Activated CD4-positive, alpha-beta T cell treated with anti-CD3 and anti-CD28 coated beads, Interleukin-2, Interleukin-6, amounts not matched to agents 100 ng/mL and 50 ng/mL, durations not matched to agents 16 hours and 8 hours (primary cell): ENCODE data around the gene EMILIN1.
A peak's percentile ranks its signal among the peaks of the same experiment; 100 is the strongest.
"Not testable (repeated sequence)": the region's sequence is repeated elsewhere in the genome, so short reads cannot be mapped to it uniquely, and the experiment has no call there.

Source experiments
- DNase-seq: peaks from one replicate; pipeline ENCODE4 v3.0.0-alpha.2; 2020

The EMILIN1 gene

DNA sequence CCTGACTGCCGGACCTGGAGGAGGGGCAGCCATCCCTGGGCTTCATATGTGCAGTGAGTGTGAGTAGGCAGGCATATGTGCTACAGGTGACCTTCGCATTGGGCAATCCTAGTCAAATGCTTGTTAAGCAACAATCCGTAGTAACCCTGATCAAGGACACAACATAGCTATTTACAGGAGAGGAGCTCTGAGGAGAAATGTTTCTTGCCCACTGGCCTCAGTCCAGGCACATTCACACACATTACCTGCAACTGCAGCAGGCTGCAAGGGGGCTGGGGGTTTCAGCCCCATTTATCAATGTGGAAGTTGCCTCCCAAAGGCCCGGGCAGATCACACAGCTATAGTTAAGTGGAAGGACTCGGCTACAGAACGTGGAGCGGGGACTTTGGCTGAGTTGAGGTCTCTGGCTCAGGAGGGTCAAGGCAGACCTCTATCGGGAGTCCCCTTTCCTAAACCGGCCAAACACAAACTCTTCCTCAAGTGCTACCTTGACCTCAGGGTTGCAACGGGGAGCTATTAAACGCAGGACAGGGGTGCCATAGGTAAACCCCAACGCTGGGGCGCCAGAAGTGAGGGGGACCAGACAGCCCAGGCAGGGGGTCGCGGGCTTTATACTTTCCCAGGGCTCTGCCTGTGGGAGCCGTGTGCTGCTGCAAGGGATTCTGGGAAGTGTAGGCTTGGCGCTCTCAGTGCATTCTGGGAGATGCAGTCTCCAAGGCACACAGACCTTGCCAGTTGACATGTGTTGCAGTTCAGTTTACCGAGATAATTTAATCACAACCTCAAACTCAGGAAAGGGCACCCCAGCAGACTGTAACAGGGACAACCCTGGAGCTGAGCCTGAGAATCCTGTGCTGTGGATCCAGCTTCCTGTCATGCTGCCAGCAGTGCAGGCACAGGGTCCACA lies 17.6 kb downstream of the EMILIN1 start:
- DNase-seq: peak; percentile 66

DNA sequence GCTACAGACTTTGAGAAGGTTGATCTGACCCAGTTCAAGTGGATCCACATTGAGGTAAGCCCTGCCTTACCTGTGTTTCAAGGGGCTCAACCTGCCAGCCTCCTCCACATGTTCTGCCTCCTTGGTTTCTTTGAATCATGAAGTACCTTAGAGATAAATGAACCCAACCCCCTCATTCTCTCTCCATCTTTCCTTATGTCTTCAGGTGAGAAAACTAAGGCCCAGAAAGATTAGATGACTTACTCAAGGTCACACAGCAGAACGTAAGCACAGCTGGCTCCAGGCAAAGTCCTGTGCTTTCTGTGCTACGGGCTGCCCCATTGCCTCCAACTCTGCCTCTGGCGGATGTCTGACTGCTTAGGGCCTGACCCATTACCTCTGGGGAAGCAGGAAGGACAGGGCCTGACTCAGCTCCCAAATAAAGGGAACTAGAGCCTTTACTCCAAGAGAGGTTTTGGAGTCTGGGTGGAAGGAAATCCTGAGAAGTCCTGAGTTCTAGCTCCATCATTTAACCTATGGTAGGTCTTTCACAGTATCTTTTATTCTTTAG lies 18.4 kb downstream of the EMILIN1 start:
- DNase-seq: no peak

DNA sequence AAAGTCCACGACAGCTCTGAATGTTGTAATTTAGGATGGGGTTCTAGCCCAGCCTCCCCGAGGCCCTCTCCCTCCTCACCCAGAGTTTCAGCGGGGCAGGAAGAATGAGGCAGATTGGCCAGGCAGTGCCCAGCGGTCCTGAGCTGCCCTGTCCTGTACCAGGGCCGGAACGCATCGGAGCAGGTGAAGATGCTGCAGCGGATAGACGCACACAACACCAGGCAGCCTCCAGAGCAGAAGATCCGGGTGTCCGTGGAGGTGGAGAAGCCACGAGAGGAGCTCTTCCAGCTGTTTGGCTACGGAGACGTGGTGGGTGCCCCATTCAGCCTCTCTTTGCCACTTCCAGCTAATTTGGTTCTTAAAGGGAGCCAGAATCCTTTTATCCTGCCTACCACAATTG lies 18.9 kb downstream of the EMILIN1 start:
- DNase-seq: no peak

DNA sequence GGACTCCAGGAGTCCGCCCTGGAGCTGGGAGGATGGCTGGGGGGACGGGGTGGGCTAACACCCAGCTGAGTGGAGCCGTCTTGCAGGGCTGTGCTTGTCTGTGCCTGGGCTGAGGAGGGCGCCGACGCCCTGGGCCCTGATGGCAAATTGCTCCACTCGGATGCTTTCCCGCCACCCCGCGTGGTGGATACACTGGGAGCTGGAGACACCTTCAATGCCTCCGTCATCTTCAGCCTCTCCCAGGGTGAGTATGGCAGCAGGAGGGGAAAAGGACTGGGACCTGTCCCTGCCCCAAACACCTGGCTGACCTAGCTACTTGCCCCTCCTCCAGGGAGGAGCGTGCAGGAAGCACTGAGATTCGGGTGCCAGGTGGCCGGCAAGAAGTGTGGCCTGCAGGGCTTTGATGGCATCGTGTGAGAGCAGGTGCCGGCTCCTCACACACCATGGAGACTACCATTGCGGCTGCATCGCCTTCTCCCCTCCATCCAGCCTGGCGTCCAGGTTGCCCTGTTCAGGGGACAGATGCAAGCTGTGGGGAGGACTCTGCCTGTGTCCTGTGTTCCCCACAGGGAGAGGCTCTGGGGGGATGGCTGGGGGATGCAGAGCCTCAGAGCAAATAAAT lies 21.0 kb downstream of the EMILIN1 start:
- DNase-seq: no peak

DNA sequence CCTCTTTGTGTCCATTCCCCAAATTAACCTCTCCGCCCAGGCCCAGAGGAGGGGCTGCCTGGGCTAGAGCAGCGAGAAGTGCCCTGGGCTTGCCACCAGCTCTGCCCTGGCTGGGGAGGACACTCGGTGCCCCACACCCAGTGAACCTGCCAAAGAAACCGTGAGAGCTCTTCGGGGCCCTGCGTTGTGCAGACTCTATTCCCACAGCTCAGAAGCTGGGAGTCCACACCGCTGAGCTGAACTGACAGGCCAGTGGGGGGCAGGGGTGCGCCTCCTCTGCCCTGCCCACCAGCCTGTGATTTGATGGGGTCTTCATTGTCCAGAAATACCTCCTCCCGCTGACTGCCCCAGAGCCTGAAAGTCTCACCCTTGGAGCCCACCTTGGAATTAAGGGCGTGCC lies 21.6 kb downstream of the EMILIN1 start:
- no peak for DNase-seq

DNA sequence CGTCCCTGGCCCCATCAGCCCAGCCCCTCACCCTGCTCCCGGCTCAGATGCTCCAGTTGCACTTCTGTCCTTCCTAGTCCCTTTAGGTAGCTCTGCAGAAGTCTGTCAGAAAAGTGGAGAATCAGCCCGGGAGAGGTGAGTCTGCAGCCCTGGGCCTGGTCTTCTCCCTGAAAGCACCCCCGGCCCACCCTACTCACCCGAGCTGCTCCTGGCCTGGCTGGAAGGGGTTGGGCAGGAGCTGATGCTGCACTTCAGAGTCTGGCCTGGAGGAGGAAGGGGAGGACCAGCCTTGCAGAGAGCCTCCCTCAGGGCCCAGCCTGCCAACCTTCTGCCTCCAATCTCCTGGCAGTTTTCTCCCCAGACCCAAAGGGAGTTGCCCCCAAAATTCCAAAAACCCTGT lies 23.9 kb downstream of the EMILIN1 start:
- no peak for DNase-seq

DNA sequence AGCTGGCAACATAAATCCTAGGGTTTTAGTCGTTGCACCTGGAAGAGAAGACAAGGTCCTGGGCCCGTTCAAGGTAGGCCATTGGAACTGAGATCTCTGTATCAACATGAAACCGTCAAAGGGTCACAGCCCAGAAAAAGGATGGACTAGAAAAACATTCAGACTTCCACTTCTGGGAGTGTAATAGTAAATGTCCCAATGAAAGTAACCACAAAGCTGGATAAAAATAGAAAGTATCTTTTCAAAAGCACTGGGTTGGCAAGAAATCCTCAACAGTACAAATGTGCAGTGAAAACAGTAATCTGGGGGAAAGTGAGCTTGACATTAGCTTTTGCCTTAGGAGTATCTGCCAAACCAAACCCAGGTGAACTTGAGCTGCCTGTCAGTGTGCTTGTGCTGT lies 27.6 kb downstream of the EMILIN1 start:
- no peak for DNase-seq

DNA sequence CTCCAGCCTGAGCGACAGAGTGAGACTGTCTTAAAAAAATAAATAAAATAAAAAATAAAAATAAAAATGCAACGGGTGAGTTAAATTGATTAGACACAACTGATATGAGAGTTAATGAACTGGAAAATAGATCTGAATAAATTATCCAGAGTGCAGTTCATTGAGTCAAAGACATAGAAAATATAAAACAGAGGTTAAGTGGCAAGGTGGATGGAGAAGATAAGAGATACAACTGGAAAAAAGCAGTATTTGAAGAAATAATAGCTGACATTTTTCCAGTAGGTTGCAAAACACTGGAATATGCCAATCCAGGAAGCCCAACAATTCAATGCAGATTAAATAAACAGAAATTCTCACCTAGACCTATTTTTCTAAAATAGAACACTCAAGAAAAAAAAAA lies 29.8 kb downstream of the EMILIN1 start:
- DNase-seq: no peak

DNA sequence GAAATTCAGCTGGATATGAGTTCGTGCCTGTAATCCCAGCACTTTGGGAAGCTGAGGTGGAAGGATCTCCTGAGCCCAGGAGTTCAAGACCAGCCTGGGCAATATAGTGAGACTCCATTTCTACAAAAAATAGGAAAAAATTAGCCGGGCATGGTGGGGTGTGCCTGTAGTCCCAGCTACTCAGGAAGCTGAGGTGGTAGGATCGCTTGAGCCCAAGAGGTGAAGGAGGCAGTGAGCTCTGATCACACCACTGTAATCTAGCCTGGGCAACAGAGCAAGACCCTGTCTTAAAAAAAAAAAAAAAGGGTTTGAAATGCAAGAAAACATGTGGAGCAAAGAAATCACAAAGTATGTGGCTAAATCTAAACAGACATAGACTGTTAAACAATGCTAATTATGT lies 30.7 kb downstream of the EMILIN1 start:
- DNase-seq: no peak

DNA sequence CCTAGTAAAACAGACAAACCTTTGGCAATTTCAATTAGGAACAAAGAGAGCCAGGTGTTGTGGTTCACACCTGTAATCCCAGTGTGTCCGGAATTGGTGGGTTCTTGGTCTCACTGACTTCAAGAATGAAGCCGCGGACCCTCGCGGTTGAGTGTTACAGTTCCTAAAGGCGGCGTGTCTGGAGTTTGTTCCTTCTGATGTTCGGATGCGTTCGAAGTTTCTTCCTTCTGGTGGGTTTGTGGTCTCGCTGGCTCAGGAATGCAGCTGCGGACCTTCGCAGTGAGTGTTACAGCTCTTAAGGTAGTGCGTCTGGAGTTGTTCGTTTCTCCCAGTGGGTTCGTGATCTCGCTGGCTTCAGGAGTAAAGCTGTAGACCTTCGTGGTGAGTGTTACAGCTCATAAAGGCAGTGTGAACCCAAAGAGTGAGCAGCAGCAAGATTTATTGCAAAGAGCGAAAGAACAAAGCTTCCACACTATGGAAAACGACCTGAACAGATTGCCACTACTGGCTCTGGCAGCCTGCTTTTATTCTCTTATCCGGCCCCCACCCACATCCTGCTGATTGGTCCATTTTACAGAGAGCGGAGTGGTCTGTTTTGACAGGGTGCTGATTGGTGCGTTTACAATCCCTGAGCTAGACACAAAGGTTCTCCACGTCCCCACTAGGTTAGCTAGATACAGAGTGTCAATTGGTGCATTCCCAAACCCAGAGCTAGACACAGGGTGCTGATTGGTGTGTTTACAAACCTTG lies 32.4 kb downstream of the EMILIN1 start:
- not testable (repeated sequence) for DNase-seq

DNA sequence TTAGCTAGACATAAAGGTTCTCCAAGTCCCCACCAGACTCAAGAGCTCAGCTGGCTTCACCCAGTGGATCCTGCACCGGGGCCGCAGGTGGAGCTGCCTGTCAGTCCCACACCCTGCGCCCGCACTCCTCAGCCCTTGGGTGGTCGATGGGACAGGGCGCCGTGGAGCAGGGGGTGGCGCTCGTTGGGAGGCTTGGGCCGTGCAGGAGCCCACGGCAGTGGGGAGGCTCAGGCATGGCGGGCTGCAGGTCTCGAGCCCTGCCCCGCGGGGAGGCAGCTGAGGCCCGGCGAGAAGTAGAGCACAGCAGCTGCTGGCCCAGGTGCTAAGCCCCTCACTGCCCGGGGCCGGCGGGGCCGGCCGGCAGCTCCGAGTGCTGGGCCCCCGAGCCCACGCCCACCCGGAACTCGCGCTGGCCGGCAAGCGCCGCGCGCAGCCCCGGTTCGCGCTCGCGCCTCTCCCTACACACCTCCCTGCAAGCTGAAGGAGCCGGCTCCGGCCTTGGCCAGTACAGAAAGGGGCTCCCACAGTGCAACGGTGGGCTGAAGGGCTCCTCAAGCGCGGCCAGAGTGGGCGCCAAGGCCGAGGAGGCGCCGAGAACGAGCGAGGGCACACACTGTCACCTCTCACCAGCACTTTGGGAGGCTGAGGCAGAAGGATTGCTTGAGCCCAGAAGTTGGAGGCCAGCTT lies 33.1 kb downstream of the EMILIN1 start:
- DNase-seq: not testable (repeated sequence)

DNA sequence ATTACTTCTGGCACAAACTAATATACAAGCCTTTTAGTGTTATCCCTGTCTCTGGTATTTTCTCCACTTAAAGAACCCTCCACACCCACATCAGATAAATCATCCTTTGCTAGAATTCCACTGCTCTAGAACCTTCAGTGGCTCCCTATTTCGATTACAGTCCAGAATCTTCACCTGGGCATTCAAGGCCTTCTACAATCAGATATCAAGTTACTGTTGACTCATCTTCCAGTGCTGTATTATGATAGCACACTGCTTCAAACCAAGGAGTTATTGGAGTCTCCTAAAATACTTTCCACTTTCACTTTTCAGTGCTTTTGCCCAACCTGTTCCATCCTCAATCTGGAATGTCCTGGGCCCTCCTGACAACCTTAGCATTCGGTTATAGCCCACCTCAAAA lies 37.1 kb downstream of the EMILIN1 start:
- DNase-seq: no peak

DNA sequence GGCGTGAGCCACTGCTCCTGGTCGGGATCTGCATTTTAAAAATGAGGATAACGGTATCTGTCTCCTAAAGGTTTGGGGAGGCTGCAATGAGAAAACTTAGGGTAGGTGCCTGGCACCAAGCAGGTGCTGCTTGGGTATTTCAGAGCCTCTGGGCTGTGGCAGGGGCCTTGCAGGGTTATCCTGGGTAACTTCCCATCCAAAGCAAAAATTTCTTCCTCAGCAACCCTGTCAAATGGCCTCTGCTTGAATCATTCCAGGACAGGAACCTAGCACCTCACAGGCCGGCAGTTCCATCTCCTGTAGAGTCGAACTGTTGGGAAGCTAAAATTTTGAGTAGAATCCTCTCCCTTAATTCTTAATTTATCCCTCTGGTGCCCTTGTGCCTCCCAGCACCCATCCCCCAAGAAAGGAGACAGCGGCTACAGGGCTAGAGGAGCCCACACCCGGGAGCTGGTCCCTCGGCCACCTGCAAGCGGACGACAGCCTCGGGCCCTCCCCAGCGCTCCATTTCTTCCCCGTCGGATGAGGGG lies 39.6 kb downstream of the EMILIN1 start:
- DNase-seq: no peak

DNA sequence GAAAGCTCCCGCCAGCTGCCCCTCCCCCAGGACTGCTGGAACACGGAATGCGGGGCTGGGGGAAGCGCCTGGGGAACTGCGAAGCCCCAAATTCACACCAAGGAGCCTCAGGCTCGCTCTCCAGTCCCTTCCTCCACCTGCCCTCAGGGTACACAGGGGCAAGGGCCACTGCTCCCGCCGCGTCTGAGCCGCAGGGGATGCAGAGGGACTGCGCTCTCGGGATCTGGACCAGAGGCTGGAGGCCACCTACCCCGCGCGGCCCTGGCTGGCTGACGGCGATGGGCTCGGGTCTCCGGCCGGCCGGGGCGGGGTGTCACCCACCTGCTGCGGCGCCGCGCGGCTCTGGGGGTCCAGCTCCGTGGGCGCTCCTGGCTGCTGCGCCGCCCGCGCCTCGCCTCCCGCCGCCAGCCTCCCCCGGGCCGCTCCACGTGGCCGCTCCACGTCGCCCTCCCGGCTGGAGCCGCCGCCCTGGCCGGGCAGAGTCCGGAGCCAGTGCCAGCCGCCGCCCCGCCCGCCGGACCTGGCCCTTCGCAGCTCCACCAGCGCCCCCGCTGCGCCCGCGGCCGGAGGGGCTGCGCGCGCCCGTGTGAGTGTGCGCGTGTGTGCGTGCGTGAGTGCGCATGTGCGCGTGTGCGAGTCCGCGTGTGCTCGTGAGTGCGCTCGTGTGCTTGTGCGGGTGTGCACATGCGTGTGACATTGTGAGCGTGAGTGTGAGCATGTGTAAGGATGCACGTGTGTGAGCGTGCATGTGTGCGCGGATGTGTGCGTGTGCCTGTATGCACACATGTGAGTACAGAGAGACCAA lies 40.3 kb downstream of the EMILIN1 start, which contains the start of gene CGREF1:
Gene CGREF1, minus strand, starts transcription at position 604 of the 805 bp plus-strand sequence. CDS start 14,762 bp downstream, outside the sequence.
- peak; percentile 25 for DNase-seq

DNA sequence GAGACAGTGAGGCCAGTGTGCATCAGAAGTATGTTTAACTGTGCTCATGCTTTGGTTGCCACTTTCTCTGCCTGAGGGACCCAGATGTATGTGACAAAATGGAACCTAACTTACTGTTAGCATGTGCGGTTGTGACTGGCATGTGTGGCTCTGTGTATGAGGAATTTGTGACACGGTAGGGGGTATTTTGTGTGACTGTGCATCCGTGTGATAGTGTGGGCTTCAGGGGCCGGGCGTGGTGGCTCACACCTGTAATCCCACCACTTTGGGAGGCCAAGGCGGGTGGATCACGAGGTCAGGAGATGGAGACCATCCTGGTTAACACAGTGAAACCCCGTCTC lies 40.9 kb downstream of the EMILIN1 start:
- not testable (repeated sequence) for DNase-seq

DNA sequence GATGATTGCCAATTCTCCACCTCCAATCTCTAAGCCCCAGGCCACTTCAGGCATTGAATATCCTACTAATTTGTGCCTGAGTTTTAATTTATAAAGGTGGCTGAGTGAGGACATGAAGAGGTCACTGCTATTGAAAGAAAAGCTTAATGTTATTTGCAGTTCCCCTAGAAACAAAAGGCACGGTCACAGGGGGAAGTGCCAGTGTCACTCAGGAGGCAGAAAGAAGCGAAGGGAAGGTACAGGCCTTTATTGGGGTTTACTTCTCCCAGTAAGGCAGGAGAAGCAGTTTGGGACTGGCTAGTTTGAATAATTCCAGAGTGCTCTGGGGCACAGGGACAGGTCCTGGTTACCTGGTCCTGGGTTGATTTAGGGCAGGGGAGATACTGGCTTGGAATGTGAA lies 43.5 kb downstream of the EMILIN1 start:
- DNase-seq: no peak

DNA sequence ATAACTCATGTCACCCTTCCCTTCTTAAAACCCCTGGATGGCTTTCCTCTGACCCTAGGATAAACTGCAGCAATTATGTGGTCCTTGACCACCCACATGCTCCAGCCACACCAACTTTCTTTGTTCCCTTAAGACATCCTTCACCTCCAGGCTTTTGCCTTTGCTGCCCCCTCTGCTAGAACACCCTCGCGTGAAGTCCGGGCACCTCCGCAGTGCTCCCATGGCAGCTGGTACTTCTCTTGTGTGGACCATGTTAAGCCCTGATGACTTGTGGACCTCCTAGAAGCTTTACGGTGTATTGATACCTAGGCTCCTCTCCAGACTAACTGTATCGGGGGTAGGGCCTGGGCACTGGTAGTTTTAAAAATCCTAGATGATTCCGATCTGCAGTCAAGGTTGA lies 44.4 kb downstream of the EMILIN1 start:
- no peak for DNase-seq

DNA sequence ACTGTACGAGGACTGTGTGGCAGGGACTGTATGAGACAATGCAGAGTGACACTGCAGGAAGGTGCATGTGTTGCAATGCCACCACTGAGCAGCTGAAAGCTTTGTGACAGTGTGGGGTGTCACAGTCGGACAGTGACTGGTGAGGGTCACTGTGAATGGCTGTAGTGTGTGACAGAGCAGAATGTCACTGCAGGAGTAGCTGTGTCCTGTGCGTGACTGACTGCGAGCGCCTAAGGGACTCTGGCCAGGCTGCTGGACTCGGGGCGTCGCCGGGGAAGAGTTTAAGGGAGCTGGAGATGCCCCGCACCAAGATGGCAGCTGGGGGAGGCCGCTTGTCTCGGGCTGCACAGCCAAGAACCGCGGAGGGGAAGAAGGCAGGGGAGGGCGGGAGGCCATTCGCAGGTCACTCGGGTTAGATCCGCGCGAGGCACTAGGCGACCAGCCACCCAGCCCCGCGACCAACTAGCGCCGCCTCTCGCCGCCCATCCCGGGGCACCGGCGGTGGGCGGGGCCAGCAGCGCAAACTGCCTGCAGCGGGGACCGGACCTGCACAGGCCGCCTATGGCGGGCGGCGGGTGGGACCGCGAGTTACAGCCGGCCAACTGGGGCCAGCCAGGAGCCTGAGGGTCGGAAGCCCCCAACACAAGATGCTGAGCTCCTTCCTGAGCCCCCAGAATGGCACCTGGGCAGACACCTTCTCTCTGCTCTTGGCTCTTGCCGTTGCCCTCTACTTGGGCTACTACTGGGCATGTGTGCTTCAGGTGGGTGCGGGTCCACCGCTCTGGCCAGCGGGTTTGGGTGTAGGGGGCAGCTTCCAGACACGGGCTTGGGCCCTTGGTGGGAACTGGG lies 45.1 kb downstream of the EMILIN1 start, which contains the start of gene ABHD1:
Gene ABHD1, plus strand, starts transcription at position 514 of the 849 bp plus-strand sequence. Its CDS starts 134 bp downstream, at position 648.
- peak; percentile 51 for DNase-seq

DNA sequence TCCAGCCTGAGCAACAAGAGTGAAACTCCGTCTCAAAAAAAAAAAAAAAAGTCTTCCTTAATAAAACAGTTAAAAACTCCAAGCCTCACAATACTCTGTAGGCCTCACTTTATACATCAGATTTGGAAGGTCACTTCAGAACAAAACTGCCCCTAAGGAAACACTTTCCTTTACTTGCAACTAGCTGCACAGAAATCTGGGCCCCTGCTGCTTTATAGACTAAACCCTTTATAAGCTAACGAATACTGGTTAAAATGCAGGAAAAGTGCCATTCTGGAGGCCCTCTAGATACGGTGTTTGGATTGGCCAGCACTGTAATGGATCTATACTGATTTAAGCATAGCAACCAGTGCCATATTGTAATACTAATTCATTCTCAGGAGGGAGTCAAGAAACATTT lies 46.7 kb downstream of the EMILIN1 start:
- DNase-seq: no peak

DNA sequence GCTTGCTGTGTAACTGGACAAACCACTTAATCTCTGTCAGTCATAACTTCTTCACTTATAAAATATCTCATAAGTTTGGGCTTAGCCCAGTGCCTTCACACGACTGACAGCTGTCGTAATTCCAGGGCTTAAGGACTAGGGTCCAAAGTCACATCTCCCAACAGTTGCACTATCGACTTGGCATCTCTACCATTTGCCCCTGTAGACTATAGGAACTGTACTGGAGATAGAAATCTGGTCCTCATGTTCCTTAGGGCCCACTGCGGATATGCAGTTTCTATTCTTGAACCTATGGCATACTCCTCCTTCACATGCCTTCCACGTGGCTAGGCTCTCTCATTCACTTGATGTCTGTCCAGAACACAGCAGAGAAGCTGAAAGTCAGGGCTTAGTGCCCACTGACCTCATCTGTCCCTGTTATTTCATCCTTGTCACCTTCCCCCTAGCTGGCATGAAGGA lies 47.9 kb downstream of the EMILIN1 start:
- no peak for DNase-seq
